Measurements from ENCODE around the gene CAMSAP3. TPM values are rescaled to one million over a fixed set of nuclear protein-coding genes. Genes with fewer than 3 reads are reported as not detected.
"Not testable (repeated sequence)": the region's sequence is repeated elsewhere in the genome, so short reads cannot be mapped to it uniquely, and the experiment has no call there.

Gene CAMSAP3
- total RNA-seq, 4 donors from 2014 or later = 75.3 to 174 (median 110) TPM

DNA sequence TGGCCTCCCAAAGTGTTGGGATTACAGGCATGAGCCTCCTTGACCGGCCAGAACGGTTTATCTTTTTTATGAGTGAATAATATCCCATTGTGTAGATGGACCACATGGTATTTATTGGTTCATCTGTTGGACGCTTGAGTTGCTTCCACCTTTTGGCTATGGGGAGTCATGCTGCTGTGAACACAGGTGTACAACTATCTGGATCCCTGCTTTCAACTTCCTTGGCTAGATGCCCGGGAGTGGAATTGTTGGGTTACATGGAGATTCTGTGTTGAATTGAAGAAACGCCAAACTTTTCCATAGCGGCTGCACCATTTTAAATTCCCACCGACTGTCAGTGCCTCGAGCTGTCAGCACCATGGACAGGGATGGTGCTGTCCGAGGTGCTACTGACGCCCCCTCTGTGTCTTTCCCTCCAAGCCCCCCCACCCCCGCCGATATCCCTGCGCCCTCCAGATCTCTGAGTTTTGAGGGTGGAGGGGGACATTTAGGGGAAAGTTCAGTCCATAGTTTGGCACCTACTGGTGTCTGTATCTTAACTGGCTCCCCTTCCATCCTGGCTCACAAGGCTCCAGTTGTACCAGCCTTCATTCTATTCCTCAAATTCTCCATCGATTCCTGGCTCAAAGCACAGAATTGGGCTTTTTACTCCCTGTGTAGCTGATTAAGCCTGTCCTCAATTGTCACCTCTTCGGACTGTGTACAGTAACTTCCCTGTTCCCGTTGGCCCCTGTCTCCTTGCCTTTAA lies 32.8 kb upstream of the CAMSAP3 start:
- intact Hi-C loops (cut with DNase I; ENCODE audit: low total_unique reads) = no loop called here
- no peak overlapping the region for H3K4me3 ChIP-seq (ENCODE audit: low read depth, poor library complexity, severe bottlenecking)
- no peak for TF ChIP-seq POLR2A (IDR thresholded peaks at IDR 0.05)
- TF ChIP-seq, protein P1, sequence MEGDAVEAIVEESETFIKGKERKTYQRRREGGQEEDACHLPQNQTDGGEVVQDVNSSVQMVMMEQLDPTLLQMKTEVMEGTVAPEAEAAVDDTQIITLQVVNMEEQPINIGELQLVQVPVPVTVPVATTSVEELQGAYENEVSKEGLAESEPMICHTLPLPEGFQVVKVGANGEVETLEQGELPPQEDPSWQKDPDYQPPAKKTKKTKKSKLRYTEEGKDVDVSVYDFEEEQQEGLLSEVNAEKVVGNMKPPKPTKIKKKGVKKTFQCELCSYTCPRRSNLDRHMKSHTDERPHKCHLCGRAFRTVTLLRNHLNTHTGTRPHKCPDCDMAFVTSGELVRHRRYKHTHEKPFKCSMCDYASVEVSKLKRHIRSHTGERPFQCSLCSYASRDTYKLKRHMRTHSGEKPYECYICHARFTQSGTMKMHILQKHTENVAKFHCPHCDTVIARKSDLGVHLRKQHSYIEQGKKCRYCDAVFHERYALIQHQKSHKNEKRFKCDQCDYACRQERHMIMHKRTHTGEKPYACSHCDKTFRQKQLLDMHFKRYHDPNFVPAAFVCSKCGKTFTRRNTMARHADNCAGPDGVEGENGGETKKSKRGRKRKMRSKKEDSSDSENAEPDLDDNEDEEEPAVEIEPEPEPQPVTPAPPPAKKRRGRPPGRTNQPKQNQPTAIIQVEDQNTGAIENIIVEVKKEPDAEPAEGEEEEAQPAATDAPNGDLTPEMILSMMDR (IDR thresholded peaks at IDR 0.05) = no peak
- no peak for DNase-seq (ENCODE audit: low spot score in 2 of 2)
- 61 to 66% methylated on average over 15 to 16 of the region's 16 CpGs for WGBS, 2 donors

DNA sequence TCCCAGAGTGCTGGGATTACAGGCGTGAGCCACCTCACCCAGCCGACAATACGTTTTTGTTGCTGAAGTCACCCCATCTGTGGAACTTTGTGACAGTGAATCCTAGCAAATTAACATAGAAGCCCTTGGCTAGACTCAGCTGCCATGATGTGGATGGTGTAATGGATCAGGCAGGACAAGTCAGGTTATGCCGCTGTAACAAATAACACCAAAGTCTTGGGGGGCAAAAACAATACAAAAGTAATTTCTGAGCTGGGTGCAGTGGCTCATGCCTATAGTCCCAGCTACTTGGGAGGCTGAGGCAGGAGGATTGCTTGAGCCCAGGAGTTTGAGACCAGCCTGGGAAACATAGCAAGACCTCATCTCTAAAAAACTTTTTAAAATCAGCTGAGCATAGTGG lies 30.8 kb upstream of the CAMSAP3 start:
- intact Hi-C loops (cut with DNase I; ENCODE audit: low total_unique reads) = no loop called here
- no peak for DNase-seq (ENCODE audit: low spot score in 2 of 2)
- WGBS, 2 donors = 95% methylated on average over 4 of the region's 4 CpGs
- TF ChIP-seq POLR2A (IDR thresholded peaks at IDR 0.05) = no peak
- TF ChIP-seq, protein P1 (IDR thresholded peaks at IDR 0.05) = no peak
- H3K4me3 ChIP-seq (ENCODE audit: low read depth, poor library complexity, severe bottlenecking) = no peak overlapping the region

DNA sequence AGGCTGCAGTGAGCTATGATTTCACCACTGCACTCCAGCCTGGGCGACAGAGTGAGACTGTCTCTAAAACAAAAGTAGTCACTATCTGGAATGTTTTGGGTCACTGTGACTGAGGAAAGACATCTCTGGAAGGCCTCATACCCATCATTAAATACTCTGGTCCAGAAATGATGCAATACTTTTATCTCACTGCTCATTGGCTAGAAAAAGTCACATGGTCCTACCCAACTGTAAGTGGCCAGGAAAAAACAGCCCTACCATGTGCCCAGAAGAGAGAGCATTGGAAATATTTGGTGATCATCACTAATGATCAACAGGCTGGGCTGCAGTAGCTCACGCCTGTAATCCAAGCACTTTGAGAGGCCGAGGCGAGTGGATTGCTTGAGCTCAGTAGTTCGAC lies 30.3 kb upstream of the CAMSAP3 start:
- no peak for DNase-seq (ENCODE audit: low spot score in 2 of 2)

DNA sequence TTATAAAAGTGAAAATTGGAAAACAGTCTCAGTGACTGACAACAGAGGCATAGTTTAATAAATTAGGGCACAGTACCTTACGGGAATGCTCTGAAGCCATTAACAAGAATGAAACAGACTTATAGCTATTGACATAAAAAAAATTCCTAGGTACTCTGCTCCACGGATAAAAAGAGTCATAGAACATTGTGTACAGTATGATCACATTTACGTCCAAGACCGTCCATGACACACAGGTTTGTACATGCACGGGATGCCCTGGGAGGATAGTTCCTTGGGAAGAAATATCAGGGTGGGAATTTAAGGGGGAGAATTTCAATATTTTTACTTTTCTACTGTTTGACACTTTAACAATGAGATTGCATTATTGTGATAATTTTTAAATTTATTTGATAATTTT lies 24.9 kb upstream of the CAMSAP3 start:
- no peak overlapping the region for H3K4me3 ChIP-seq (ENCODE audit: low read depth, poor library complexity, severe bottlenecking)
- DNase-seq (ENCODE audit: low spot score in 2 of 2) = no peak
- 44 to 67% methylated on average over 5 of the region's 5 CpGs for WGBS, 2 donors
- TF ChIP-seq POLR2A (IDR thresholded peaks at IDR 0.05) = no peak
- TF ChIP-seq, protein P1 (IDR thresholded peaks at IDR 0.05) = no peak
- intact Hi-C loops (cut with DNase I; ENCODE audit: low total_unique reads) = no loop called here

More for the DNA sequence above, 30.3 kb upstream of the CAMSAP3 start:
- 88 to 94% methylated on average over 5 of the region's 5 CpGs for WGBS, 2 donors
- no peak for TF ChIP-seq POLR2A (IDR thresholded peaks at IDR 0.05)
- TF ChIP-seq, protein P1 (IDR thresholded peaks at IDR 0.05) = no peak
- intact Hi-C loops (cut with DNase I; ENCODE audit: low total_unique reads) = no loop called here
- no peak overlapping the region for H3K4me3 ChIP-seq (ENCODE audit: low read depth, poor library complexity, severe bottlenecking)

DNA sequence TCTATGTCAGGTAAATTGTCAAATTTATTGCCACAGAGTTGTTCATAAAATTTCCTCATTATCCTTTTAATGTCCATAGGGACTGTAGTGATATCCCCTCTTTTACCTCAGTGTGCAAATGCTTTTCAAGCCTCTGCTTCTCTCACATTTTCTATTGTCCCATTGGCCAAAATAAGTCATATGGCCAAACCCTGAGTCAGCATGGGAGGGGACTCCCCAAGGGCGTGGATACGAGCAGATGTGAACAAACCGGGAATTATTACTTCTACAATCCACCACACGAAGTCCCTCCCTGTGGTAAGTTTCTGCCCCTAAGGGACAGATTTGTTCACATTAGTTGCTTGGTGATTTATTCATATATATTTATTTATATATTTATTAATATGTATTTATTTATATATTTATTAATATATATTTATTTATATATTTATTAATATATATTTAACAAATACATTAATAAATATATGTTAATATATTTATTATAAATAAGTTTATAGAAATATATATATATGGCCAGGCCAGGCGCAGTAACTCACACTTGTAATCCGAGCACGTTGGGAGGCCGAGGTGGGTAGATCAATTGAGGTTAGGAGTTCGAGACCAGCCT lies 20.1 kb upstream of the CAMSAP3 start:
- 54 to 58% methylated on average over 9 of the region's 9 CpGs for WGBS, 2 donors
- DNase-seq (ENCODE audit: low spot score in 2 of 2) = no peak
- no peak for TF ChIP-seq POLR2A (IDR thresholded peaks at IDR 0.05)
- TF ChIP-seq, protein P1 (IDR thresholded peaks at IDR 0.05) = no peak
- intact Hi-C loops (cut with DNase I; ENCODE audit: low total_unique reads) = no loop called here
- no peak overlapping the region for H3K4me3 ChIP-seq (ENCODE audit: low read depth, poor library complexity, severe bottlenecking)

DNA sequence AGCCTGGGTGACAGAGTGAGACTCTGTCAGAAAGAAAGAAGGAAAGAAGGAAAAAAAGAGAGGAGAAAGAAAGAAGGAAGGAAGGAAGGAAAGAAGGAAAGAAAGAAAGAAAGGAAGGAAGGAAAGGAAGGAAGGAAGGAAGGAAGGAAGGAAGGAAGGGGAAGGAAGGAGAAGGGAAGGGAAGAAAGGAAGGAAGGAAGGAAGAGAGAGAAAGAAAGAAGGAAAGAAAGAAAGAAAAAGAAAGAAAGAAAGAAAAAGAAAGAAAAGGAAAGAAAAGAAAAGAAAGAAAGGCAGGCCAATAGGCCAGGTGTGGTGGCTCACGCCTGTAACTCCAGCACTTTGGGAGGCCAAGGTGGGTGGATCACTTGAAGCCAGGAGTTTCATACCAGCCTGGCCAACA lies 18.2 kb upstream of the CAMSAP3 start:
- H3K4me3 ChIP-seq (ENCODE audit: low read depth, poor library complexity, severe bottlenecking); DNase-seq (ENCODE audit: low spot score in 2 of 2); intact Hi-C loops (cut with DNase I; ENCODE audit: low total_unique reads): not testable (repeated sequence)
- 93 to 95% methylated on average over 1 of the region's 1 CpG for WGBS, 2 donors
